Measurements from ENCODE around the gene GCK. TPM values are rescaled to one million over a fixed set of nuclear protein-coding genes. Genes with fewer than 3 reads are reported as not detected.

Gene GCK
- polyA plus RNA-seq, 1 of the 3 experiments (the other 2 are of a cell fraction): 1.6 TPM

DNA sequence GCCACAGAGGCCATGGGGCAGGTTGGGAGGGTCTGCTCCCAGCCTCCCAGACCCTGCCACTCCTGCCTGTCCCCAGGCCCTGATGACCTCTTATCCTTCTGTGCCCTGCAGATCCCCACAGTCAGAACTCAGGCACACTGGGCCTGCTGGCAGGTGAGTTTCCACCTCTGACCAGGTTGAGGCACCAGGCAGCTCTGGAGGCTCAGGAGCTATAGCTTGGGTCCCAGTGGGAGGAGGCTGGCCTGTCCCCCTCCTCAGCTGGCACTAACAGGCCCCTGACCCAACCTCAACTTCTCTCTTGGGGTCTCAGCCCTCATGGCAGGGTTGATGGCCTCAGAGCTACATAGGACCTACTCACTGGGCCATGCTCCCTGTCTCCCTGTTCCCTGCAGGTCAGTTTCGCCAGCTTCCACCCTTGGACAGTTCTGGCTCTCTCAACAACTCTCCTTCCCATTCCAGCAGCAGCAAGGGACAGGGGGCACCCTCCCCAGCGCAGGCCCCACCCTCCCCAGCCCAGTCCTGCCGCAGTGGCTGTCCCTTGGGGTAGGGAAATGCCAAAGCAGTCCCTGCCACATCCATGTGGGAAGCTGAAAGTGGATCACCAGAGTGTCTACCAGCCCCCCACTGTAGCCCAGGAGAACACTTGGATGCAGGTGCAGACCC lies 87.8 kb downstream of the GCK start:
- Histone ChIP-seq H3K27me3 (ENCODE audit: insufficient read depth) (no peaks in the 10 kb centered on the region), H3F3A (replicated peaks; ENCODE audit: insufficient read depth) (peaks cover 42% of the 10 kb centered on the region), H2AFZ (ENCODE audit: low read depth) (no peak overlapping the region), H3K4me3 (ENCODE audit: low read depth in 2 of 2, low read length in 1 of 2) (no peak overlapping the region), H3K9ac (peak overlapping the region; percentile 25; the same call in 1 of the 2 replicates), H4K20me1 (ENCODE audit: insufficient read depth) (no peaks in the 10 kb centered on the region), H3K79me2 (ENCODE audit: insufficient read depth) (peaks cover 23% of the 10 kb centered on the region), H3K36me3 (replicated peaks in 1 of 2; ENCODE audit: control insufficient read depth in 1 of 2, insufficient read depth in 2 of 2, low read length in 1 of 2) (peaks cover 0 to 2% of the 10 kb centered on the region in 2 experiments), H3K9me3 (no peaks in the 10 kb centered on the region), H3K9me2 (no peaks in the 10 kb centered on the region), H3K27ac (ENCODE audit: low read depth in 2 of 2, low read length in 1 of 2) (peak overlapping the region in 1 of 2 experiments; percentile 93; a peak in 2 of 4 replicates), H3K4me1 (ENCODE audit: control insufficient read depth in 1 of 2, insufficient read depth in 2 of 2, low read depth in 1 of 2, low read length in 1 of 2) (peaks cover 27 to 42% of the 10 kb centered on the region in 2 experiments; a peak in 2 of 4 replicates), H3K4me2 (peak overlapping the region; percentile 40; the same call in 1 of the 2 replicates)
- no peak for DNase-seq
- TF ChIP-seq, protein P1, sequence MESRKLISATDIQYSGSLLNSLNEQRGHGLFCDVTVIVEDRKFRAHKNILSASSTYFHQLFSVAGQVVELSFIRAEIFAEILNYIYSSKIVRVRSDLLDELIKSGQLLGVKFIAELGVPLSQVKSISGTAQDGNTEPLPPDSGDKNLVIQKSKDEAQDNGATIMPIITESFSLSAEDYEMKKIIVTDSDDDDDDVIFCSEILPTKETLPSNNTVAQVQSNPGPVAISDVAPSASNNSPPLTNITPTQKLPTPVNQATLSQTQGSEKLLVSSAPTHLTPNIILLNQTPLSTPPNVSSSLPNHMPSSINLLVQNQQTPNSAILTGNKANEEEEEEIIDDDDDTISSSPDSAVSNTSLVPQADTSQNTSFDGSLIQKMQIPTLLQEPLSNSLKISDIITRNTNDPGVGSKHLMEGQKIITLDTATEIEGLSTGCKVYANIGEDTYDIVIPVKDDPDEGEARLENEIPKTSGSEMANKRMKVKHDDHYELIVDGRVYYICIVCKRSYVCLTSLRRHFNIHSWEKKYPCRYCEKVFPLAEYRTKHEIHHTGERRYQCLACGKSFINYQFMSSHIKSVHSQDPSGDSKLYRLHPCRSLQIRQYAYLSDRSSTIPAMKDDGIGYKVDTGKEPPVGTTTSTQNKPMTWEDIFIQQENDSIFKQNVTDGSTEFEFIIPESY (IDR thresholded peaks at IDR 0.05; ENCODE audit: borderline replicate concordance, low read depth): no peak
- TF ChIP-seq EZH2phosphoT487 (IDR thresholded peaks at IDR 0.05; ENCODE audit: borderline replicate concordance, low read depth) (no peak), GATA2 (CRISPR knock-in tag; IDR thresholded peaks at IDR 0.05) (no peak), RCOR1 (IDR thresholded peaks at IDR 0.05; ENCODE audit: low read length) (no peak), RAD21 (IDR thresholded peaks at IDR 0.05; ENCODE audit: low read length) (no peak), GABPA (IDR thresholded peaks at IDR 0.05; ENCODE audit: low read depth) (no peak), EP300 (IDR thresholded peaks at IDR 0.05; ENCODE audit: borderline replicate concordance in 1 of 2, low read depth in 1 of 2, low read length in 1 of 2) (no peak), SIN3A (IDR thresholded peaks at IDR 0.05; ENCODE audit: borderline replicate concordance, low read depth, low read length) (no peak), FOXJ3 (CRISPR knock-in tag; IDR thresholded peaks at IDR 0.05) (no peak), ELF1 (IDR thresholded peaks at IDR 0.05) (no peak)
- TF ChIP-seq, protein P2, sequence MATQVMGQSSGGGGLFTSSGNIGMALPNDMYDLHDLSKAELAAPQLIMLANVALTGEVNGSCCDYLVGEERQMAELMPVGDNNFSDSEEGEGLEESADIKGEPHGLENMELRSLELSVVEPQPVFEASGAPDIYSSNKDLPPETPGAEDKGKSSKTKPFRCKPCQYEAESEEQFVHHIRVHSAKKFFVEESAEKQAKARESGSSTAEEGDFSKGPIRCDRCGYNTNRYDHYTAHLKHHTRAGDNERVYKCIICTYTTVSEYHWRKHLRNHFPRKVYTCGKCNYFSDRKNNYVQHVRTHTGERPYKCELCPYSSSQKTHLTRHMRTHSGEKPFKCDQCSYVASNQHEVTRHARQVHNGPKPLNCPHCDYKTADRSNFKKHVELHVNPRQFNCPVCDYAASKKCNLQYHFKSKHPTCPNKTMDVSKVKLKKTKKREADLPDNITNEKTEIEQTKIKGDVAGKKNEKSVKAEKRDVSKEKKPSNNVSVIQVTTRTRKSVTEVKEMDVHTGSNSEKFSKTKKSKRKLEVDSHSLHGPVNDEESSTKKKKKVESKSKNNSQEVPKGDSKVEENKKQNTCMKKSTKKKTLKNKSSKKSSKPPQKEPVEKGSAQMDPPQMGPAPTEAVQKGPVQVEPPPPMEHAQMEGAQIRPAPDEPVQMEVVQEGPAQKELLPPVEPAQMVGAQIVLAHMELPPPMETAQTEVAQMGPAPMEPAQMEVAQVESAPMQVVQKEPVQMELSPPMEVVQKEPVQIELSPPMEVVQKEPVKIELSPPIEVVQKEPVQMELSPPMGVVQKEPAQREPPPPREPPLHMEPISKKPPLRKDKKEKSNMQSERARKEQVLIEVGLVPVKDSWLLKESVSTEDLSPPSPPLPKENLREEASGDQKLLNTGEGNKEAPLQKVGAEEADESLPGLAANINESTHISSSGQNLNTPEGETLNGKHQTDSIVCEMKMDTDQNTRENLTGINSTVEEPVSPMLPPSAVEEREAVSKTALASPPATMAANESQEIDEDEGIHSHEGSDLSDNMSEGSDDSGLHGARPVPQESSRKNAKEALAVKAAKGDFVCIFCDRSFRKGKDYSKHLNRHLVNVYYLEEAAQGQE (IDR thresholded peaks at IDR 0.05; ENCODE audit: low read depth, low read length): no peak
- TF ChIP-seq, protein P3, sequence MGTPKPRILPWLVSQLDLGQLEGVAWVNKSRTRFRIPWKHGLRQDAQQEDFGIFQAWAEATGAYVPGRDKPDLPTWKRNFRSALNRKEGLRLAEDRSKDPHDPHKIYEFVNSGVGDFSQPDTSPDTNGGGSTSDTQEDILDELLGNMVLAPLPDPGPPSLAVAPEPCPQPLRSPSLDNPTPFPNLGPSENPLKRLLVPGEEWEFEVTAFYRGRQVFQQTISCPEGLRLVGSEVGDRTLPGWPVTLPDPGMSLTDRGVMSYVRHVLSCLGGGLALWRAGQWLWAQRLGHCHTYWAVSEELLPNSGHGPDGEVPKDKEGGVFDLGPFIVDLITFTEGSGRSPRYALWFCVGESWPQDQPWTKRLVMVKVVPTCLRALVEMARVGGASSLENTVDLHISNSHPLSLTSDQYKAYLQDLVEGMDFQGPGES (IDR thresholded peaks at IDR 0.05; ENCODE audit: low read depth, low read length): no peak
- 83% methylated on average over 3 of the region's 3 CpGs for WGBS (ENCODE audit: low lambda C conversion rate)
- POLR2A ChIA-PET: interaction anchor here (0.6 to 1.1 kb wide), 2 partner anchors 9 to 12 kb away, joined by 3 to 6 read pairs; no protein-coding TSS in a partner anchor
- CTCF ChIA-PET: interaction anchor here (0.6 to 1.4 kb wide), 4 partner anchors 10 to 41 kb away, joined by 3 read pairs; no protein-coding TSS in a partner anchor

All from SK-N-SH (cell line).